HuH-7 (cell line): ENCODE results near the gene TRAP1.
"Not testable (repeated sequence)": the region's sequence is repeated elsewhere in the genome, so short reads cannot be mapped to it uniquely, and the experiment has no call there.

Experiments used
- DNase-seq: peaks from one replicate; pipeline ENCODE4 v3.0.0; 2011; ENCODE audit warnings: low spot score

Gene TRAP1

DNA sequence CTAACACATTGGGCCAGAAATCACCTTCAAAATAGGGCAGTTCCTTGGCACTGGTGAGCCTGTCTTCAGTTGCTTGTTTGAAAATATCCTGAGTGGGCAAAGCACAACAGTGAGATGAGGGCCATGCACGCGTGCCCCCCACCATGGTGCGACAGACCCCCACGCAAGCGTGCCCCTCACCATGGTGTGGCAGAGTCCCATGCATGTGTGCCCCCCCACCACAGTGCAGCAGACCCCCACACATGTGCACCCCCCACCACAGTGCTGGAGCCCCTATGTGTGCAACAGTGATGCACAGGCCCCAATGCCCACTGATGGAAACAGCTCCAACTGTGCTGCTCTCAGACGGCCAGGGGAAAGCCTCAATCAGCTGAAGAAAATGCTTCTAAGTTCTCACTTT lies 18.8 kb upstream of the TRAP1 start:
- no peak for DNase-seq

DNA sequence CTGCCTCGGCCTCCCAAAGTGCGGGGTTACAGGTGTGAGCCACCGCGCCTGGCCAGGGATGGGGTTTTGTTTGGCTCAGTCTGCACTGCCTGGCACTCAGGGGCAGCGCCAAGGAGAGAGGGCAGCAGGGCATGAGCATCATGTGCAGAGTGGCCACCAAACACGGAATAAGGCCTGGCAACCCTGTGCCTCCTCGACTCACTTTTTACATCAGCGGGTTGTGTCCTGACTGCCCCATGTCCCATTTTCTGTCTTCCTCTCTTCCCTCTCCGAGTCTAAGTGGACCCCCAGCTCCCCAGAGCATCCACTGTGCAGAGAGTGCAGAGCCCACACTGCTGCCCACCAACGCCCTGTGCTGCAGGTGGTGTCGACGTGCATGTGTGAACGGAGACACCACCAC lies 18.2 kb upstream of the TRAP1 start:
- no peak for DNase-seq

- DNase-seq = no peak
Measured at GRCh38 chr16:3734758-3735221, 17.5 kb upstream of the TRAP1 start.

- DNase-seq = no peak
Measured at GRCh38 chr16:3734084-3734757, 16.9 kb upstream of the TRAP1 start.

GRCh38 chr16:3732171-3732570 lies 14.8 kb upstream of the TRAP1 start:
- DNase-seq = no peak

GRCh38 chr16:3731126-3731935 lies 14.0 kb upstream of the TRAP1 start:
- DNase-seq = no peak

DNA sequence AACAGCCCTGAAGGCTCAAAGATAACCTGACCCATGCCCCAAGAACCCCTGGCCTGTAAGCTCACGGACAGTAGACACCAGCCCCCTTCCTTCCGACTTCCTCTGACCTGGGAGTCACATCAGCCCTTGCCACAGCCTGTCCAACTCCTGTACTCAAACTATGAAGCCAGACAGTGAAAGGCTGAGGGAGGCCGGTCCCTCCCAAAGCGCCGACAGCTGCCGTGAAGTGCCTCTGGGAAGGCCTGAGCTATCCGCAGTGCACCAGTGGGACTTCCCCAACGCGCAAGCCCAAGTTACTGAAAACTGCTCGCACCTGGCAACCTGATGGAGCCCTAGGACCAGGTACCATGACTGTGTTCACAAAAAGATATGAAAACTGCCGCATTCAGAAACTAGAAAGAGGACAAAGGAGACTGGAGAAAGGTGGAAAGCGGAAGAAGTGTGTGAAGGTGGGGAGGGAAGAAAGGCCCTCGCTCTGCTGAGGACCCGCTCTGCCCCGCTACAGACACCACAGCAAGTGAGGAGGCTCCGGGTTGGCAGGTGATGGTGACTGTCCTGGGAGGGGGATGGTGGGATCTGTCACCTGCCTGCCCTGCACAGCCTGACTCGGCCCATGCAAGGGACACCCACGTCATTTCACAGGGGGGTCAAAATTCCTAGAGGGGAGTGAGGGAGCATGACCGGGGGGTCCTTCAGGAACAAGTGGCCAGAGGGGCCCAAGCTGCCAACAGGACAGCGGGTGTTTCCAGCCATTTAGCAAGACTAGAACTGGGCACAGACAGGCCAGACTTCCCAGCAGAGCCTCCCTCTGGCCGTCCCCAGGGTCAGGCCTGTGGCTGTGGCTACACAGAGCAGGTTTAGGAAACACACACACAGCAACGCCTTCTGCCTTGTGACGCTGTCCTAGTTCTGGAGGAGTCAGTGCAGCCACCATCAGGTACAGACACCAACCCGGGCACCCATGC lies 13.1 kb upstream of the TRAP1 start:
- DNase-seq = no peak

- DNase-seq = no peak
Measured at GRCh38 chr16:3729161-3730112, 12.1 kb upstream of the TRAP1 start.

GRCh38 chr16:3728424-3729160 lies 11.3 kb upstream of the TRAP1 start:
- no peak for DNase-seq

- DNase-seq = no peak
Measured at GRCh38 chr16:3727806-3728381, 10.6 kb upstream of the TRAP1 start.

DNA sequence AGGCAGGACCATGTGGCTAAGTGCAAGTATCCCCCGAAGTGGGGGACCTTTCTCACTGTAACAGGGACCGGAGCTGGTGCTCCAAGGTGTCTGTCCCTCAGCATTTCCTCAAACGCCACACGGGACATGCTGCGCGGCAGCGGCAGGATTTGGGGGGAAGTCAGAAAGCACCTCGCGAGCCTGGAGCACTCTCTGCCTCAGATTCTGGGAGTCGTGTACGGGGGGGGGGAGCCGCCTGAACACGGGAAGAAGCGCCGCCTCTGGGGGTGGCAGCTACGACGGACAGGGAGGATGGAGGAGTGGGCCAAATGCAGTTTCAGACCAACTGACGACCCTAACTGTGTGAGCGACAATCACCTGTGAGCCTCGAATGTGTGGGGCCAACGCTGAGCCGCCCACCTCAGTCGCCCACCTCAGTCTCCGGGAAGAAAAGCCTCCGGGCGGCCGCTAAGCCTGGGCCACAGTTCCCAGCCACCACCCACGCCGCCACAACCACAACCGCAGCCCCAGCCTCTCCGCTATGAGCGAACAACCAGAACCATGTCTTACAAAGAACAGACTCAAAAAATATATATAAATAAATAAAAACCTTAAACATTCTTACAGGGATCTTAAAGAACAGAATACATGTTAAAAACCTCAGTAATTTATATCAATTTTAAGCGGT lies 8.8 kb upstream of the TRAP1 start:
- DNase-seq = no peak

DNA sequence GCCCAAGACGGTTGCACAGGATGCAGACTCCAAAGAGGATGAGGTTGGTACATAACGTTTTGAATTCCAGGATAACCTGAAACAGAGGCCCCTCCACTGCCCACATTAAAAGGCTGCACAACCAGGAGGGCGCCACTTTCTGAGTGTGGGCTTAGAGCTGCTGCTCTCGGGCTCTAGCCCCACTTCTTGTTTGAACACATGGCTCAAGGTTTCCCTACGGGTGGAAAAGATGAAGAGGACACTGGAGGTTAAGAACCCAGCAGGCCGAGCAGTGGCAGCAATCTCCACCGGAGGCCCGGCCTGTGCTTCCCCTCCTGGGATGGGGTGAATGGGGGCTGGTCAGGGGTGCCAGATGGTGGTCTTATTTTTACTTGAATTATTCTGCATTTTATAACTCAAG lies 8.0 kb upstream of the TRAP1 start:
- DNase-seq = no peak

- DNase-seq = no peak
Measured at GRCh38 chr16:3722508-3722907, 5.2 kb upstream of the TRAP1 start.

DNA sequence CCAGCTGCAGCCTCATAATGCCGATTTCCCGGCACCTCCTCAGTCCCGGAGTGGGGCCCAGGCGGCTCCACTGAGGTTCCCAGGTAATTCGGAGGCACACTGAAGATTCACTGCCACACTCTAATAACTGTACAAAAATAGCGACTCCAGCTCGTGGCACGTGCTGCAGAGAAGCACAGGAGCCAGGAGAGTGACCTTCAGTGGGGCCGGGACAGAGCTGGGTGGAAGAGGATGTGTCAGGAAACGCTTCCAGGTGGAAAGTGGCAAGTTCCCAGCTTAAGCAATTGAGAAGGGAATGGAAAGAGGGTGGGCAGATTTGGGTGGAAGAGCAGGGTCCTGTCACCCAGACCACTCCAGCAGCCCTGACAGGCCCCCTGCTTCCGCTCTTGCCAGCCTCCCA lies 3.1 kb upstream of the TRAP1 start:
- no peak for DNase-seq

DNA sequence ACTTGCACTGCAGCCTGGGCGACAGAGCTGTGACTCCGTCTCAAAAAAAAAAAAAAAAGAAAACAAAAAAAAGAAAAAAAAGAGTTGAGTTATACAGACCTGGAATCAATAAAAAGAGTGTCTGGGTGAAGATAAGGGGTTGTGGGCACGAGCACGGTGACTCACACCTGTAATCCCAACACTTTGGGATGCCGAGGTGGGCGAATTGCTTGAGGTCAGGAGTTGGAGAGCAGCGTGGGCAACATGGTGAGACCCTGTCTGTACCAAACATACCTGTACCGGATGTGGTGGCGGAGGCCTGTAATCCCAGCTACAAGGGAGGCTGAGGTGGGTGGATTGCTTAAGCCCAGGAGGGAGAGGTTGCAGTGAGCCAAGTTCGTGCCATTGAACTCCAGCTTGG lies 1.3 kb upstream of the TRAP1 start:
- no peak for DNase-seq

DNA sequence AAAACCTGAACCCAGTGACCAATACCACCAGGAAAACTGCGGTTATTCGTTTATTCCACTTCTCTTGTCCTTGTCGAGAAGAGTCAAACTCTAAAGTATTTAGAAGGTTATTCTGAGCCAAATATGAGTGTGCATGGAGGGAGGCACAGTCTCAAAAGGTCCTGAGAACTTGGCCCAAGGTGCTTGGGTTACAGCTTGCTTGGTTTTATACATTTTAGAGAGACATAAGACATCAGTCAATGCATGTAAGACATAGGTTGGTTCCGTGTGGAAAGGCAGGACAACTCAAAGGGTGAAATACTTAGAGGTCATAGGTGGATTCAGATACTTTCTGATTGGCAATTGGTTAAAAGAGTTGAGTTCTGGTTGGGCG lies 681 bp upstream of the TRAP1 start:
- DNase-seq = no peak

DNA sequence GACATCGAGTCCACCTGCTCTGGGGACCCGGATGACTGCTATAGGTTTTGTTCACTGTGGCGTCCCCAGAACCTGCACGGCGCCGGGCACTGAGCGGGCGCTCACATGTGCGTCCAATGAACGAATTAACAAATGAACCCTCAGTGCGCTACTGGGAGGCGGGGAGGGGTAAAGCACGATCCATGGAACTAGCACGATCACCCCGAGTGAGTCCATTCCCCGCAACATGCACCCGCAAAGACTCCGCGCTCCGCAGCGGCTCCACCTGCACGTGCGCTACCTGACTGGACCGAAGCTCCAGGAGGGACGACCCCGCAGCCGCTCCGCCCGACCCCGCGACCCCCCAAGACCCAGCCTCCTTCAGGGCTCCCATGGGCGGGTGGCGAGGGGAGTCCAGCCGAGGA lies 491 bp downstream of the TRAP1 start:
- peak; percentile 36 for DNase-seq

GRCh38 chr16:3715430-3715829 lies 1.9 kb downstream of the TRAP1 start:
- DNase-seq = no peak

DNA sequence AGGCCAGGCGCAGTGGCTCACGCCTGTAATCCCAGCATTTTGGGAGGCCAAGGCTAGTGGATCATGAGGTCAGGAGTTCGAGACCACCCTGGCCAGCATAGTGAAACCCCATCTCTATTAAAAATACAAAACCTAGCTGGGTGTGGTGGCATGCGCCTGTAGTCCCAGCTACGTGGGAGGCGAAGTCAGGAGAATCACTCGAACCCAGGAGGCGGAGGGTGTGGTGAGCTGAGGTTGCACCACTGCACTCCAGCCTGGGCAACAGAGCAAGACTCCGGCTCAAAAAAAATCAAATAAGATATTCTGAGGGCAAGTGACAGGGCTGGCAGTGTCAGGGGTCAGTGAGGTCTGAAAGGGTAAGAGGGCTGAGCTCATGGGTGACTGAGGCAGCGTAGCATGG lies 2.9 kb downstream of the TRAP1 start:
- not testable (repeated sequence) for DNase-seq
